PC-9 (cell line): ENCODE results near the gene IL3.

ENCODE experiments used
- CTCF ChIP-seq: fragments of 200-600 bp; sonication (generic); conservative IDR thresholded peaks from 2 replicates; pipeline ENCODE4 v1.6.1; 2017; ENCODE audit warnings: mixed run types, antibody characterized with exemption, mild to moderate bottlenecking, moderate library complexity
- EZH2 ChIP-seq: fragments of 200-600 bp; sonication (generic); IDR thresholded peaks from 2 replicates; pipeline ENCODE4 v1.8.0; 2017; ENCODE audit warnings: antibody characterized with exemption, low read depth

GRCh38 chr5:132059696-132060500 lies 557 bp upstream of the IL3 start:
- TF ChIP-seq CTCF = no peak
- TF ChIP-seq EZH2 = no peak
